Forelimb muscle (tissue), 1 donor: ENCODE measurements around the gene BLCAP. TPM values are rescaled to one million over a fixed set of nuclear protein-coding genes. Genes with fewer than 3 reads are reported as not detected.
"Not testable (repeated sequence)": the region's sequence is repeated elsewhere in the genome, so short reads cannot be mapped to it uniquely, and the experiment has no call there.

ENCODE experiments used
- DNase-seq: peaks from one replicate; pipeline ENCODE4 v3.0.0-alpha.2; 2013; ENCODE audit warnings: low read depth
- polyA plus RNA-seq: library from polyadenylated mRNA; unstranded; fragments of 120-200 nt; gene quantifications from one replicate; pipeline ENCODE4 v1.2.1, GENCODE V29; 2013; ENCODE audit not compliant: insufficient read length

BLCAP gene
- polyA plus RNA-seq, 1 donor, result 528 TPM

DNA sequence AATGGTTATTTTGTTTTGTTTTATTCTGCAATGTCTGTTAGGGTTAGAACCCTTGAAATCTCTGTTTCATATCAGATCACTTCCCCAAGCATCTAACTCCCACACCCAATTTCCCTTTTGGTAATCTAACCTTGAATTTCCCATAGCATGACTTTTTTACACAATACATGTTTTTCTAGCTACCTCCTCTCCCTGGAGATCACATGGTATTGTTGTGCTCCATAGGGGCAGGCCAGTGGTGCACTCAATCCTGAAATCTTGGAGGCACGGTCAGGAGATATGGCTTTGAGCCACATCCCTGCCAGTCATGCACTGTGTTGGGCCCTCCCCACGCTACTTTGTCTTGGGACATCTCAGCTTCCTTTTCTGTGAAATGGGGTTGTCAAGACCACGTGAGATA is 43.3 kb downstream of the BLCAP start:
- DNase-seq, result no peak

- no peak for DNase-seq
Measured at GRCh38 chr20:37481610-37482009, 46.1 kb downstream of the BLCAP start.

DNA sequence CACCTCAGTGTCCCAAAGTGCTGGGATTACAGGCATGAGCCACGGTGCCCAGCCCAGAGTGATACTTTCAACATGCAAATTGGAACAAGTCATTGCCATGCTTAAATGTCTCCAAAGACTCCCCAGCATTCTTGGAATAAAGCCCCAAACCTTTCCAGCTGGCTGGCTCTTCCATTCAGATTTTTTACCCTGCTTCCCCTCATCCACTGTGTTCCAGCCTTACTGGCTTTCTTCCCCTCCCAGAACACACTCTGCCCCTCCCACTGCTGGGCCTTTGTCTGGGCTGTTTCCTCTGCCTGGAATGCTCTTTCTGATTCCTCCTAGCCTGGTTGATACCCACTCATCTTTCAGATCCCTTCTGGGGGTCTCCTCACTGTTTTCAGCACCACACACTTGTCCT is 46.8 kb downstream of the BLCAP start:
- DNase-seq, result no peak

GRCh38 chr20:37479925-37480691 is 47.6 kb downstream of the BLCAP start:
- no peak for DNase-seq

GRCh38 chr20:37479266-37479665 is 48.4 kb downstream of the BLCAP start:
- no peak for DNase-seq

- no peak for DNase-seq
Measured at GRCh38 chr20:37477041-37477440, 50.6 kb downstream of the BLCAP start.

DNA sequence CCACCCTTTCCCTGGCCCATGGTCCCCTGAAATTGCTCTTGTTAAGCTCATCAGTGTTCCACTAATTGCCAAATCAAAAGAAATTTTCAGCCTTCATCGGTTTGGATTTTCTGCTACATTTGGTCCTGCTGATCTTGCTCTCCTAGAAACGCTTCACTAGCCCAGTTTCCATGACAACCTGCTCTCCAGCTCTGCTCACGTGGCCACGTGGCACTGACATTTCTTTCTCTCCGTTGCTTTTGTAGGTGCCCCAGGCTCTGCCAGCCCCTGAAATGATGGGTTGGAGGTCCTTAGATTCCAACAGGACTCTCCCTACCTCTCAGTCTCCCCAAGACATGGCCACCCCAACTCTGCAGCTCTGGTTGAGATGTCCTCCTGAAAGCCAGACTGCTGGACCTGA is 52.4 kb downstream of the BLCAP start:
- DNase-seq, result no peak

GRCh38 chr20:37474386-37474785 is 53.3 kb downstream of the BLCAP start:
- DNase-seq, result no peak

DNA sequence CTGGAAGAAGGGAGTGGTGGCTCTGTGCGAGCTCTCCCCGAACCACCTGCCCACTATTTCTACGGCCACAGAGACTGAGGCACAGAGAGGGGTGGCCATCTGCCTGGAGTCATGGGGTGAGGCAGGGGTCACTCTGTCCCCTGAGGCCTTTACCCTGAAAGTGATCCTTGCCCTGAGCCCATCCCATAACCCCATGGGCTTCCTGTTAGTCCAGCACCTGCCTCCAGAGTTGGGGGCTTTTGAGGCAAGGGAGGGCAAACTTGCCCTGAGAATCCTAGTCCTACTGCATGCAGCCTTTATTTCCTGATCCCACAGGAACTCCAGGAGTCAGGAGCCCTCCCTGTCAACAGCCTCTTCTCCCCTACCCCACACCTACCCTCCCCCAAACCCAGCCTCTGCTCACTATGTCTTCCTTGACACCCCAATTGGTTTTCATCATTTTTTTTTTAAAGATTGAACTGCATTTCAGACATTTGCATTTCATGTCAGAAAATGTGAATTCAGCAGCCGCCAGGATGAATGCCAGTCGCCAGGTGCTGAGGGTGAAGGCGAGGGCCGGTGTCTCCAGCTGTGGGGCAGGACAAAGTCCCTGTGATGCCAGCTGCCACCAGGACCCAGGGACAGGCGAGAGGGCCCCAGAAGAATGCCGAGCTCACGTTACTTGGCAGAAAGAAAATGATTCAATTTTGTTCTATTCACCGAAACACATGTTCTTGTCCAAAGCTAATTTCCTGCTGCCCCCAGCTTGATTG is 54.3 kb downstream of the BLCAP start:
- DNase-seq, result no peak

- DNase-seq, result not testable (repeated sequence)
Measured at GRCh38 chr20:37472435-37472834, 55.2 kb downstream of the BLCAP start.

- DNase-seq, result no peak
Measured at GRCh38 chr20:37471741-37472235, 55.9 kb downstream of the BLCAP start.

- DNase-seq, result not testable (repeated sequence)
Measured at GRCh38 chr20:37470190-37470589, 57.5 kb downstream of the BLCAP start.

DNA sequence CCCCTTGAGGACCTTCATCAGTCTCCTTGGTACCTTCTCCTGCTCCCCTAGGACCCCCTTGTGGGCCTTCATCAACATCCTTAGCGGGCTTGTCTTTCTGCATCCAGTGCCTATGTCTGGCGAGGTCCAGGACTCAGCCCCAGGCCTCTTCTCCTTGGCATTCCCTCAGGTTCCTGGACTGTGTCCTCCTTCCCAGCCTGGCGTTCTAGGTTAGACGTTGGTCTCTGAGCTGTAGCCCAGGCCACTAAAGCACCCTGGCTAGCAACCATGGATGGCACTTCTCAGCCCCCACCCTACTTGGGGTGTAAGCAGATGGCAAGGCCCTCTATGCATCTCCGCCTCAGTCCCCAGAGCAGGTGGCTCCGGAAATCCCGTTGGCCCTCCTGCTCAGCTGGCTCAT is 58.1 kb downstream of the BLCAP start:
- DNase-seq, result no peak

GRCh38 chr20:37468886-37469285 is 58.8 kb downstream of the BLCAP start:
- no peak for DNase-seq

Other genes with a start within 250 kb of the BLCAP start
- gene MANBAL, start 238.2 kb downstream of the BLCAP start, polyA plus RNA-seq, result 35.9 TPM
- gene SRC, start 181.7 kb downstream of the BLCAP start, polyA plus RNA-seq, result 16.6 TPM
- 623 TPM for gene NNAT, start 6.6 kb downstream of the BLCAP start, polyA plus RNA-seq
- 26.3 TPM for gene CTNNBL1, start 166.2 kb upstream of the BLCAP start, polyA plus RNA-seq